Heart right ventricle (tissue), 16 donors: ENCODE measurements around the gene HES3. TPM values are rescaled to one million over a fixed set of nuclear protein-coding genes. Genes with fewer than 3 reads are reported as not detected.

Source experiments
- ATAC-seq, 8 donors: fragments of 200-7000 bp; cut with Tn5 transposase; one replicate each; pipeline ENCODE4 v1.9.1; 2020; ENCODE audit warnings: mild to moderate bottlenecking in 8 of 8, moderate library complexity in 8 of 8, moderate number of reproducible peaks in 1 of 8
- DNase-seq, 2 donors: peaks; one replicate each; pipeline ENCODE4 v3.0.0-alpha.2; 2020
- H3K27ac ChIP-seq, 10 donors: fragments of 200-600 bp; sonication (generic) in 2 of 10; one replicate each; pipeline versions ENCODE4 v1.5.0 to v1.8.0; 2020 to 2022; ENCODE audit warnings: mild to moderate bottlenecking in 3 of 10
- H3K27me3 ChIP-seq, 7 donors: fragments of 200-600 bp; one replicate each; pipeline ENCODE4 v1.8.0; 2021 to 2022; ENCODE audit warnings: mild to moderate bottlenecking in 2 of 7
- H3K36me3 ChIP-seq, 9 donors: fragments of 200-600 bp; sonication (generic) in 1 of 9; one replicate each; pipeline versions ENCODE4 v1.5.0 to v1.8.0; 2020 to 2022; ENCODE audit warnings: mild to moderate bottlenecking in 2 of 9
- H3K4me1 ChIP-seq, 9 donors: fragments of 200-600 bp; sonication (generic) in 1 of 9; one replicate each; pipeline versions ENCODE4 v1.5.0 to v1.8.0; 2020 to 2022; ENCODE audit warnings: mild to moderate bottlenecking in 4 of 9
- H3K4me3 ChIP-seq, 10 donors: fragments of 200-600 bp; sonication (generic) in 2 of 10; one replicate each; pipeline versions ENCODE4 v1.5.0 to v1.8.0; 2020 to 2022; ENCODE audit warnings: mild to moderate bottlenecking in 7 of 10, moderate library complexity in 2 of 10
- H3K9me3 ChIP-seq, 11 donors: fragments of 200-600 bp in 10 of 11; sonication (generic) in 2 of 11; one replicate each; pipeline versions ENCODE4 v1.5.0 to v1.8.0; 2013 to 2022; ENCODE audit warnings: mild to moderate bottlenecking in 2 of 11, control low read depth in 1 of 11, moderate library complexity in 1 of 11
- WGBS, 2 donors: extraction: QIAGEN DNeasy Blood & Tissue Kit; methylation state at CpG; one replicate each; pipeline ENCODE4 v1.1.7; 2013; ENCODE audit warnings: inconsistent platforms in 1 of 2; 5-methylcytosine and 5-hydroxymethylcytosine counted together
- intact Hi-C, 10 donors: fragments of 100-400 bp; cut with DNase I; formaldehyde crosslinking; loops; one replicate each; pipeline versions ENCODE4 v1.11.1 to v1.14.2; 2022
- polyA plus RNA-seq, 2 donors: library from polyadenylated mRNA; stranded (reverse); fragments of 200-250 nt; gene quantifications; one replicate each; pipeline ENCODE4 v1.2.3, GENCODE V29; 2013
- total RNA-seq, 10 donors: library from RNA; stranded (reverse); fragmentation: NEBNext Ultra II Directional in 3 of 10; extraction: Animal tissue kit (Norgen Biotek cat#: 25700) in 3 of 10; gene quantifications; one replicate each; pipeline versions ENCODE4 v1.2.1 to v1.2.4, GENCODE V29; 2021 to 2023
- TF ChIP-seq, protein P1 (sequence below), 9 donors: fragments of 200-600 bp; sonication (generic) in 2 of 9; IDR thresholded peaks; one replicate each; pipeline versions ENCODE4 v1.5.0 to v1.8.0; 2021 to 2022; ENCODE audit warnings: antibody characterized with exemption in 9 of 9, mild to moderate bottlenecking in 5 of 9, moderate library complexity in 1 of 9
- donor health status: Arrhythmogenic right ventricular cardiomyopathy.
- donor health status: ischemic (EF 13 %, LVEDD 7.1; RV severe dilation, severe dysfunction).
- donor health status: healthy with polysubstance abuse.
- donor health status: DM: no; HTN: yes; CAD: no.
- donor health status: DM: no; HTN: no; CAD: no.
- donor health status: ischemic (EF 25% LVEDD 6.9; RV normal size, moderate dysfunction).
- donor health status: ischemic (EF 25% LVEDD 5.7; RV mildly dilated, moderate dysfunction).
- donor health status: healthy.
- donor health status: DM: yes; HTN: yes; CAD: no.
- donor health status: Ischemic cardiomyopathy.
- donor health status: ischemic (EF 35%, LVEDD 5.7; RV mildly dilated, moderate dysfunction).
- donor health status: nonischemic (EF 11% LVEDD 7.7; RV severe dilation, severe dysfunction).
- donor health status: DM: yes; HTN: yes; CAD: no.
- donor health status: PGD.
- donor health status: ischemic (EF 29% LVEDD 5.4; RV normal size, mild dysfunction).
- donor health status: nonischemic (EF 23%, LVEDD 6.1; RV moderate dilation, normal function).

Gene HES3
- total and polyA plus RNA-seq, 12 donors: not detected

DNA sequence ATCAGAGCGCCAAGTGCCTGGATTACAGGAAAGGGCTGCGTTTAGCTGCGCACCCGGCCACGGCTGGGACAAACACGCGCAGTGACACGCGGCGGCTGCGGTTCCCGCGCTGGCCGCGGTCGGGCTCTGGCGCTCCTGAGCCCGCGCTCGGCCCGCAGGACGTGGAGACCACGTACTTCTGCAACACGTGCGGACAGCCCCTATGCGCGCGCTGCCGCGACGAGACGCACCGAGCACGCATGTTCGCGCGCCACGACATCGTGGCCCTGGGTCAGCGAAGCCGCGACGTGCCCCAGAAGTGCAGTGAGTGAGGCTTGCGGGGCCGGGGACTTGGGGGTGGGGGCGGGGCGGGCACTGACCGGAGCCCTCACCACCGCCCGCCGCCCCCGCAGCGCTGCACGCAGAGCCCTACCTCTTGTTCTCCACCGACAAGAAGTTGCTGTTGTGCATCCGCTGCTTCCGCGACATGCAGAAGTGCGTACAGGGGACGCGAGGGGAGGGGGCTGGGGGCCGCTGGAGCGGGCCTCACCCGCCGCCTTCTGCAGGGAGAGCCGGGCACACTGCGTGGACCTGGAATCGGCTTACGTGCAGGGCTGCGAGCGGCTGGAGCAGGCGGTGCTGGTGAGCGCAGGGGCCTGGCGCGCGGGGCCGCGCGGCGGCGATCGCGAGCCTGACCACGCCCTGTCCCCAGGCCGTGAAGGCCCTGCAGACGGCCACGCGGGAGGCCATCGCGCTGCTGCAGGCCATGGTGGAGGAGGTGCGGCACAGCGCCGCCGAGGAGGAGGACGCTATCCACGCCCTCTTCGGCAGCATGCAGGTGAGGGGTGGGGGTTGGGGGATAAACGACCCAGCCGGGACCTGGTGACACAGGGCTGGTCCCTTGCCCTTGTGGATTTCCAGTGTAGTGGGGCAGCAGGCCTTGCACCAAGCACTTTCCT lies 35.0 kb upstream of the HES3 start:
- Histone ChIP-seq H3K36me3 (peaks cover 0 to 48% (median 5%) of the 10 kb centered on the region in 9 donors), H3K27me3 (peaks cover 0 to 44% (median 0%) of the 10 kb centered on the region in 7 donors), H3K4me3 (peak overlapping the region in 9 of 10 donors; percentile 29 to 62 (median 50)), H3K9me3 (no peaks in the 10 kb centered on the region), H3K27ac (peak overlapping the region in 7 of 10 donors; percentile 8 to 99 (median 50)), H3K4me1 (peaks cover 20 to 82% (median 48%) of the 10 kb centered on the region in 9 donors)
- DNase-seq (peak in 1 of 2 donors; percentile 63), ATAC-seq (peak in 6 of 8 donors; percentile 13 to 51 (median 32))
- 3 to 8% methylated on average over 99 of the region's 99 CpGs for WGBS, 2 donors
- intact Hi-C loops: loop anchor here in 6 of 10 donors (2.0 to 10.0 kb wide), 4 partner anchors 14 to 217 kb away; partner anchors contain the start of genes HES3 (in 3 of the 6) and NPHP4 (in 1 of the 6)
- TF ChIP-seq, protein P1, sequence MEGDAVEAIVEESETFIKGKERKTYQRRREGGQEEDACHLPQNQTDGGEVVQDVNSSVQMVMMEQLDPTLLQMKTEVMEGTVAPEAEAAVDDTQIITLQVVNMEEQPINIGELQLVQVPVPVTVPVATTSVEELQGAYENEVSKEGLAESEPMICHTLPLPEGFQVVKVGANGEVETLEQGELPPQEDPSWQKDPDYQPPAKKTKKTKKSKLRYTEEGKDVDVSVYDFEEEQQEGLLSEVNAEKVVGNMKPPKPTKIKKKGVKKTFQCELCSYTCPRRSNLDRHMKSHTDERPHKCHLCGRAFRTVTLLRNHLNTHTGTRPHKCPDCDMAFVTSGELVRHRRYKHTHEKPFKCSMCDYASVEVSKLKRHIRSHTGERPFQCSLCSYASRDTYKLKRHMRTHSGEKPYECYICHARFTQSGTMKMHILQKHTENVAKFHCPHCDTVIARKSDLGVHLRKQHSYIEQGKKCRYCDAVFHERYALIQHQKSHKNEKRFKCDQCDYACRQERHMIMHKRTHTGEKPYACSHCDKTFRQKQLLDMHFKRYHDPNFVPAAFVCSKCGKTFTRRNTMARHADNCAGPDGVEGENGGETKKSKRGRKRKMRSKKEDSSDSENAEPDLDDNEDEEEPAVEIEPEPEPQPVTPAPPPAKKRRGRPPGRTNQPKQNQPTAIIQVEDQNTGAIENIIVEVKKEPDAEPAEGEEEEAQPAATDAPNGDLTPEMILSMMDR (IDR thresholded peaks at IDR 0.05): peak; percentile 37 to 64 (median 50)

DNA sequence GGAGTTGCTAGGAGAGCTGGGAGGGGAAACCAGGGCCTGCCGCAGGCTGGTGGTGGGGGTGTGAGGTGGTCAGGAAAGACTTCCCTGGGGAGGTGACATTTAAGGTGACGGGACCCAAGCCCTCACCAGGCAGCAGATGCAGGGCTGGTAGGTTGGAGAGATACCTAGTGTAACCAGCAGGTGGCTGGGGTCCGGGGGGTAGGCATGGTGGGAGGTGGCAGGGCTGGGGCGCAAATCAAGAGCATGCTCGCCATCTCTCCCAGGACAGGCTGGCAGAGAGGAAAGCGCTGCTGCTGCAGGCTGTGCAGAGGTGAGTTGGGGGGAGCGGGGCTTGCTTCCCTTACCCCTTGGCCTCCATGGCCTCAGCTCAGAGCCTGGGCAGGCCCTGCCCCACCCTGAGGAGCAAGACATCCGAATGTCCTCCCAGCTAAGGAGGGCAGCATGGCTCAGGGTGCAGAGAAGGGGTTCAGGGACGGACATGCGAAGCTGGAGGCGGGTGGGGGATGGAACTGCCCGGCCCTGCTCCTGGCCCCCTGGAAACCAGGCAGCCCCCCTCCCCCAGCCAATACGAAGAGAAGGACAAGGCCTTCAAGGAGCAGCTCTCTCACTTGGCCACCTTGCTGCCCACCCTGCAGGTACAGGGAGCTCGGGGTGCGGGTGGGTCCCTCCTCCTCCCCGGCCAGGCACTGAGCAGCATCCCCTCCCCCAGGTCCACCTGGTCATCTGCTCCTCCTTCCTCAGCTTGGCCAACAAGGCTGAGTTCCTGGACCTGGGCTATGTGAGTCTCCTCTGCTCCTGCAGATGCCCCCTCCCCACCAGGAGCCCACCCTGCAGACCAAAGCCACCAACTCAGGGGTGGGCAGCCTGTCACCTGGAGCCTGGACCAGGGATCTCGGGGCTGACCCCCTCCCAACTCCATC lies 34.1 kb upstream of the HES3 start:
- 82 to 89% methylated on average over 17 of the region's 17 CpGs for WGBS, 2 donors
- DNase-seq: no peak
- peak overlapping the region in 5 of 10 donors; percentile 11 to 95 (median 50) for H3K27ac ChIP-seq
- intact Hi-C loops: loop anchor here in 6 of 10 donors (2.0 to 10.0 kb wide), 4 partner anchors 13 to 218 kb away; partner anchors contain the start of genes HES3 (in 3 of the 6) and NPHP4 (in 1 of the 6)
- H3K4me3 ChIP-seq: peak overlapping the region in 7 of 10 donors; percentile 34 to 62 (median 53)
- peaks cover 20 to 73% (median 42%) of the 10 kb centered on the region in 9 donors for H3K4me1 ChIP-seq
- TF ChIP-seq, protein P1 (IDR thresholded peaks at IDR 0.05): no peak
- no peaks in the 10 kb centered on the region for H3K9me3 ChIP-seq
- ATAC-seq: no peak
- peaks cover 0 to 57% (median 5%) of the 10 kb centered on the region in 9 donors for H3K36me3 ChIP-seq
- H3K27me3 ChIP-seq: peaks cover 0 to 42% (median 0%) of the 10 kb centered on the region in 7 donors

DNA sequence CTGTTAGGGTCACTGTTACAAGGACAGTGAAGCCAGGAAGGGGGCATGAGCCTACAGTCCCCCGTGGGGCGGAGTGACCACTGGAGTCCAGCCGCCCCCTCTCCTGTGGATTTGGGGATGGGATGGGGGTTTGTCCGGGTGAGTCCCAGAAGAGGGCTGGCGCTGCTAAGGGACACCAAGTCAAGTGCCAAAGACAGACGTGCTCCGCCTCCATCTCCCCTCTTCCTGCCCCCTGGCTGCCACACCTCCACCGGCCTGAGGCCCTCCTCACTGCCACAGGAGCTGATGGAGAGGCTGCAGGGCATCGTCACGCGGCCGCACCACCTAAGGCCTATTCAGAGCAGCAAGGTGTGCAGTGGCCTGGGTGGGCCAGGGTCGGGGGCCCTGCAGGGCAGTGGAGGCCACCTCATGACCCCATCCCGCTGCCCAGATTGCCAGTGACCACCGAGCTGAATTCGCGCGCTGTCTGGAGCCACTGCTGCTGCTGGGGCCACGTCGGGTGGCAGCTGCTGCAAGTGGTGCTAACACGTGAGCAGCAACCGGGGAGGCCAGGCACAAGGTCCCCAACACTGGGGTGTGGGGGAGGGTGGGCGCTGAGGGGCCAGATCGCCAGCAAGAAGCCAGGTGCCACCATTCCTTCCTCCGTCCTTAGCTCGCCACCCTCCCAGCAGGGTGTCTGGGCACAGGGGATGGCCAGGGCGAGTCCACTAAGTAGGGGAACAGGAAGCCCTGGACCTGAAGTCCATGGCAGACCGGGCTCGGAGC lies 33.2 kb upstream of the HES3 start:
- H3K4me3 ChIP-seq: no peak overlapping the region
- intact Hi-C loops: no loop called here
- H3K36me3 ChIP-seq: peaks cover 0 to 63% (median 7%) of the 10 kb centered on the region in 9 donors
- no peak for DNase-seq
- H3K9me3 ChIP-seq: no peaks in the 10 kb centered on the region
- H3K27ac ChIP-seq: no peak overlapping the region
- no peak for ATAC-seq
- H3K27me3 ChIP-seq: peaks cover 0 to 34% (median 0%) of the 10 kb centered on the region in 7 donors
- TF ChIP-seq, protein P1 (IDR thresholded peaks at IDR 0.05): no peak
- 83 to 91% methylated on average over 28 to 29 of the region's 29 CpGs for WGBS, 2 donors
- H3K4me1 ChIP-seq: peaks cover 19 to 66% (median 33%) of the 10 kb centered on the region in 9 donors
